RPMI7951 (cell line): Measurements from ENCODE around the gene SARDH. TPM values are rescaled to one million over a fixed set of nuclear protein-coding genes. Genes with fewer than 3 reads are reported as not detected.
A peak's percentile ranks its signal among the peaks of the same experiment; 100 is the strongest.

Experiments used
- DNase-seq: peaks from one replicate; pipeline ENCODE4 v3.0.0-alpha.2; 2012; ENCODE audit warnings: low read depth
- total RNA-seq: library from RNA; depleted of rRNA; stranded (reverse); fragments of >200 nt; shearing (Covaris generic); gene quantifications from 2 replicates; pipeline ENCODE4 v1.2.3, GENCODE V29; 2014

Gene SARDH
- total RNA-seq, 1 experiment from 2014 or later: 1.8 TPM

DNA sequence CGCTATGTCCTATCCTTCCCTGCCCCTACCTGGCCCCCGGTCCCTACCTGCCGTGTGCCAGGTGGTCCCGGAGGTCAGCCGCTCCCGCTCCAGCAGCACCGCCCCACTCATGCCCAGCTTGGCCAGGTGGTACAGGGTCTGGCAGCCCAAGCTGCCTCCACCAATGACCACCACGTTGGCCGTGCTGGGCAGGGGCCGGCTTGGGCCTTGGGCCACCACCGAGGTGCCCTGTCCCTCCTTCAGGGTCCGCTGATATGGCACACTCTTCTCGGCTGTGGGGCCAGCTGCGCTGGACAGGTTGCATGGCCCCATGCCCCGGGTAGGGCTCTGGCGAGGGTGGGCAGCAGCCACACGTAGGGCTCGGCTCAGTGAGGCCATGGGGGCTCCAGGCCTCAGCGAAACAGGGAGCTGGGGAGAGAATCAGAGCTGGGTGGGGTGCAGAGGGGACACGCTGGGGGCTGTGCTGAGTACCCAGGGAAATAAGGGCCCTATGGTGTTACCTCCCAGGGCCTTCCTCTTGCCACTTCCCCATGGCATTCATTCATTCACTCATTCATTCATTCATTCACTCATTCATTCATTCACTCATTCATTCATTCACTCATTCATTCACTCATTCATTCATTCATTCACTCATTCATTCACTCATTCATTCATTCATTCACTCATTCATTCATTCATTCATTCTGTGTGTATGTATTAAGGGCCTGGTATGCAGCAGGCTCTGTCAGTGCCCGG is 4.2 kb downstream of the SARDH start:
- no peak for DNase-seq

DNA sequence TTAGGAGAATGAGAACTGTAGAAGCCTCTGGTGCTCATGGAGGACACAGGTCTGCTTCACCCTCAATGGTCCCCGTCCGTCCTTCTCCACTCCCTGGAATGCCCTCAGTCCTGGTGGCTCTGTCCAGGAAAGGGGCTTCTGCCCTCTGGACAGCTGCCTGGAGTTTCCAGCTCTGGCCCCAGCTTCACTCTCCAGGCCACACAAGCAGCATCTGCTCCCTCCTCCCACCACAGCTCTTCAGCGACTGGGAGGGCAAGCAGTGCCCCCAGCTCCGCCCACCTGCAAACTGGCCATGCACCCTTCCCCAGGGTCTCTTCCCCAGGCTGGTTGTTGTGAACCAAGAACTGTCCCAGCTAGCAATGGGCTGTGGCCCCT is 4.7 kb downstream of the SARDH start:
- no peak for DNase-seq

GRCh38 chr9:133732639-133733408 is 5.3 kb downstream of the SARDH start:
- DNase-seq: no peak

DNA sequence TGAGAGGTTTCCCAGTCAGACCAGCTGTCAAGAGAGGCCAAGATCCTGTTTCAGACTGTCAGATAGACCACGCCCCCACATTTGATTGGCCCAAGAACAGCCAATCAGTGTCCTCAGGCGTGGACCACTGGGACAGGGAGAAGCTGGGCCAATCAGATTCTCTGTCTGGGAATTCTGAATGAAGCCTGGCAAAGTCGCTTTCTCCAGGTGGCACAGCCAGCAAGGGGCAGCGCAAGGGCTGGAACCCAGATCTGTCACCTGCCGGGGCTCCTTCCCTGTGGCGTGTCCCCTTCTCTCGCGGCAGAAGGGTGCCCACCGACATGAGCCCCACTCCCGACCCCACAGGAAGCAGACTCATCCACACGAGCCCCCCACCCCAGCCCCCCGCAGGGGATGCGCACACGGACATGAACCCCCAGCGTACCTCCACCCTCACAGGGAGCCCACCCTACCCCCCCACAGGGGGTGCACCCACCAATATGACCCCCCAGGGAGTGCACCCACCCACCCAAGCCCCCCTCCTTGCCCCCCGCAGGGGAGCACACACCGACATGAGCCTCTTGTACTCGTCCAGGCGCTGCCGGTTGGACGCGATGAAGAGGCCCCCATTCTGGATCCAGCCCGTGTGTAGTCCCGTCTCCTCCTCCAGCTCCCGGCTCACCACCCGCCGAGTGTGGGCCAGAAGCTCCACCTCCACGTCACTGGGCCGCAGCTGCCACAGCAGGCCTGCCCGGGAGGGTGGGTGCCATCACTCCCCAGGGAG is 6.1 kb downstream of the SARDH start:
- peak; percentile 60 for DNase-seq

DNA sequence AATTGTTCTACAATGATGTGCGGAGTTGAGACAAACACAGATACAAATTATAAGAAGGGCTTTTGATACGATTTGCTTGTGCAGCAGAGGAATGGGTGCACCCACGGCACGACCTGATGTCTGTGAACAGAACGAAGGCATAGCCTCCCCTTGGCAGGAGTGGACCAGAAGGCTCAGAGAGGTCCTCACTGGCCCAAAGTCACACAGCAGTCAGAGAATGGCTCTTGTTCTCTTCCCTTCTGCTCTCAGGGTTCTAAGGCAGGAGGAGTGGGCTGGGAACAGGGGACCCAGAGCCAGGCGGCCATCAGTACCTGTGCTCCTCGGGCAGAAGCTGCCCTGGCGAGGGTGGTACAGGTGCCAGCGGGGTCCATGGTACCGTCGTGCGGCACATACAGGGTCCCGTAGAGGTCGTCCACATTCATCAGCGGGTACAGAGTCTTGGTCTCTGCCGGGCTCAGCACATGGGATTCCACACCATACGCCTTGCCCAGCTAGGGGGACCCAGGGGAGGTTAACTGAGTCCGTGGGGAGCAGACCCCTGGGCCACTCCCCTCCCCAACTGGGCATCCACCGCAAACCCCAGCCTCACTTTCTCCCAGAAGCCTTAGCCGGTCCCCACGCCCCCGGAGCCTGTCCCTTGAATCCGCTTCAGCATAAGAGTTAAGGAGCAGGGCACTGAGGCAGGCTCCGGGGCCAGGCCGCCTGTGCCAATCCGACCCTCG is 7.0 kb downstream of the SARDH start:
- DNase-seq: no peak

- DNase-seq: no peak
Observed at GRCh38 chr9:133729617-133730281, 8.4 kb downstream of the SARDH start.

DNA sequence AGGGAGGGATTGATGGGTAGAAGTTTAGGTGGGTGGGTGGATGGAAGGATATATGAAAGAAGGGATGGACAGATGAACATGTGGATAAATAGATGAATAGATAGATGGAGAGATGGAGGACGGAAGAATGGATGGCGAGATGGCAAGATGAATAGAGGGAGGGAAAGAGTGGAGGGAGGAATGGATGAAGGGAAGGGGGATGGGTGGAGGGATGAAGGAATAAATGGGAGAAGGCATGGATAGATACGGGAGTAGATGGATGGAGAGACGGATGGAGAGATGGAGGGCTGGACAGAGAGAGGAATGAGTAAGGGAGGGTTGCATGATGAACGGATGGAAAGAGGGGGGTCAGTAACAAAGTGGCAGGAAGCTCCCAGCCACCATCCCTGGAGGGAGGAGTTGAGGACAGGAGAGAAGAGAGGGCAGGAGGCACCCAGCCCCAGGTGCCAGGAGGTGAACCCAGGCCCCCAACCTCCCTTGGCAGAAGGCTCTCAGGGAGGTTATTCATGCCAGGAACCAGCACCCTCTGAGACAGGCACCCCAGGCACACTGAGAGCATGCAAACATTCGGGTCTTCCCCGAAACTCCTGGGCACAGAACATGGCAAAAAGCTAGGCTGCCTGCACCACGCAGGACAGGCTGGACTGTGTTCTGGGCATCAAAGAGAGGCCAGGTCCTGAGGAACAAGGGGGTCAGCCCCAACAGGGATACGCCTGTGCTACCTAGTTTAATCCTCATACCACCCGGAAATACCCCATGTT is 9.1 kb downstream of the SARDH start:
- DNase-seq: no peak

DNA sequence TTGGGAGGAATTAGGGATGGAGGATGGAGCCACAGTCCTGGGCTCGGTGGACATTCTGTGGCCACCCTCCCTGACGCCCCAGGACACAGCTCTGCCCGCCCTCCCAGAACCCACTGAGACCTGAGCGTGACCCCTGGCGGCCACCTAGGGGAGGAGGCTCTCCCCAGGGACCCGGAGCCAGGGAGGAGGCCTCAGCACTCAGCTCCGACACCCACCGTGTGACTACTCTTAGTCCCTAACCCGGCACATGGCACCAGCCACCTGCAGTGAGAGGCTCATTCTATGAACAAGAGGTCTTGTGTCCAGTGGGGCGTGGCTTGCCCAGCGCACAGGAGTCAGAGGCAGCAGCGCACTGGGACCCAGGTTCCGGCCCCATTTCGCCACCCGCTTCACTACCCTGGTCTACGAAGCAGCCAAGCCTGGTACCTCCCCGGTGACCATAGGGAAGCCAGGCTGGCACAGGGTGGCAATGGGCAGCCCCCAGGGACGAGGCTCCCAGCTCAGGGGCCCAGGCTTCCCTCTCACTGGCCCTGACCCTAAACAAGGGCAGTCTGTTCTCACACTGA is 10.2 kb downstream of the SARDH start:
- no peak for DNase-seq

DNA sequence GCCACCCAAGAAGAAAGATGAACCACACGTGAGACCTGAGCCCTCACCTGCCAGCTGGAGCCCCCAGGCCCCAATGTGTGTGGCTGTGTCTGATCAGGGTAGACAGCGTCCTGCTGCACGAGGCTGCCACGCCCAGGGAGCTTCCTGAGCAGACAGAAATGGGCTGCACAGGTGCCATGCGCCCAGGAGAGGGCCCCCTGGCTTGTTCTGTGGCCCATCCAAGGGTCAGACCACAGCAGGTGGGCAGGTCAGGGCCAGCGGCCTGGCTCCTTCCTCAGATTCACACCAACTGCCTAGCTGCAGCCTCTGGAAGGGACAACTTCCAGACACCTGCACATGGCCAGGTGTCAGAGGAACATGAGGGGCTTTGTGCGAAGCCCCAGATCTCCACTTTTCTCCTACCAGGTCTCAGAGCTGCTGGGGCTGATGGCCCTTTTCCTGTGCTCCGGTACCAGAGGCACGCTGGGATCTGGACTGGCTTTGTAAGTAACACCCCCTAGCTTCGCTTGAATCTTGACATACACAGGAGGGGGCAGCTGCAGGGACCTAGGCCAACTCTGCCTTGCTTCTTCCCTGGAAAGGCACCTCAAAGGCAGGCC is 10.8 kb downstream of the SARDH start:
- no peak for DNase-seq

DNA sequence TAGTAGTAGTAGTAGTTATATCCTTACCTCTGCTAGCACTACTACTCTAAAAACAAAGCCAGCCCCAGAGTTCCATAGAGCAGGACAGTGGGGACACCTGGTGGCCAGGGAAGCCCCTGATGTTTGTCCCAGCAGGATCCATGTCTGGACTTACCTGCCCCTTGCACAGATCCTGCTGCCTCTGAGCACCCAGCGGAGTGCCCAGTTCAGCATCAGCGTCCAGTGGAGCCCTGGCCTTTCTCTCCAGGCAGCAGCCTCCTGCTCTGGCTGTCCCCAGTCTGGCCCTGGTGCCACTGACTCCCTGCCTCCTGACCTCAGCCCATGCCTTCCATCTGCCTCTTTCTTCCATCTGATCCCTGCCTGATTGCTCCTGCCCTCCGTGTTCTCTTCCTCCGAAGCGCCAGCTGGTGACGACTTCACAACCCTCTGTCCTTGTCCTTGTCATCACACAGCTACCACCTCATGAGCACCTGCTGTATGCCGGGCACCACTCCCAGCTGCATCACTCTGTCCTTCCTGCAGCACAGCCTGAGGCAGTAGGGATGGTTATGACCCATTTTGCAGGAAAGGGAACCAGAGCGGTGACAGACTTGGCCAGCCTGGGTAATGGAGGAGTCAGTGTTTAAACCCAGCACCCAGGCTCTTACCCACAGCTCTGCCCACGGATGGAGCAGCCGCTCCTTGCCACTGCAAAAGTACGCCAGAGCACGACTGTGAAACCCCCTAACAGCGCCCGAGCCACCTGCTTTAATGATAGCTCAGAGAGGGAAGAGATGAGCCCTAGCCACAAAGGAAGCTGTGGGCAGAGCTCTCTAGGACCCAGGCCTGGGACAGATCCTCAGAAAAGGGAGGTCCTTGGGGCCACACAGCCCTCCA is 11.5 kb downstream of the SARDH start:
- peak; percentile 52 for DNase-seq

DNA sequence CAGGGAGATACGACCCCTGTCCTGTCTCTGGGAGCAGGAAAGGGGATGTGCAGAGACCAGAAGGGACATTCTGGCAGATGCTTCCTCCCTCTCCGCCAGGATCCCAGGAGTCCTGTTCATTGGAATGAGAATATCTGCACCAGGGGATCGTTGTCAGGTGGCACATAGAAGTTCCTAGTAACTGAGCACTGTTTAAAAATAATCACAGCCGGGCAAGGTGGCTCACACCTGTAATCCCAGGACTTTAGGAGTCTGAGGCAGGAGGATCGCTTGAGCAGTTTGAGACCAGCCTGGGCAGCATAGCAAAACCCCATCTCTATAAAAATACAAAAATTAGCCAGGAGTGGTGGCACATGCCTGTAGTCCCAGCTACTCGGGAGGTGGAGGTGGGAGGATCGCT is 12.3 kb downstream of the SARDH start:
- no peak for DNase-seq

GRCh38 chr9:133718563-133719315 is 19.4 kb downstream of the SARDH start:
- DNase-seq: no peak

GRCh38 chr9:133717113-133718031 is 20.8 kb downstream of the SARDH start:
- no peak for DNase-seq

DNA sequence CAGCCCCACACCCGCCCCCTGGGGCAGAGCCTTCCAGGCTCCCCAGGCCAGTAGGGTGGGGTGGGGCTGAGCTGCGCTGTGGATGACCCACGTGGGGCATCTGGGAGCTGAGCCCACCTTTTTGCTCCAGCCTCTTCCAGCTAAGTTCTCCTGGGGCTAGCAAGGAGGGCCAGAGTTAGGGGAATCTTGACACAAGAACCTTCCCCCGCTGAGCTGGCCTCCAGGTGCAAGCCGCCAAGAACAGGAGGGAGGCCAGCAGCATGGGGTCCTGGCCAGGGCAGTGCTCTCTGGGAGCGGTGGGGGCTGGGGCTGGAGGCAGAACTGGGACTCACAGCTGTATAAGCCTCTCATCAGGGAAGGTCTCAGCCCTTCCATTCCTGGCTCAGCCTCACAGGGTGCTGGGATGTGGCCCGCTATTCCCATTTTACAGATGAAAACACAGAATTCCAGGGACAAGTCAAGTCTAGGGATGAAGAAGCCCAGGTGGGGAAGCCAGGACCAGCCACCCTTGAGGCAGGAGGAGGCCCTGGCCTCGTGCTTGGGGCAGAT is 21.5 kb downstream of the SARDH start:
- DNase-seq: peak; percentile 27

- DNase-seq: peak; percentile 65
Observed at GRCh38 chr9:133715866-133716563, 22.1 kb downstream of the SARDH start.

DNA sequence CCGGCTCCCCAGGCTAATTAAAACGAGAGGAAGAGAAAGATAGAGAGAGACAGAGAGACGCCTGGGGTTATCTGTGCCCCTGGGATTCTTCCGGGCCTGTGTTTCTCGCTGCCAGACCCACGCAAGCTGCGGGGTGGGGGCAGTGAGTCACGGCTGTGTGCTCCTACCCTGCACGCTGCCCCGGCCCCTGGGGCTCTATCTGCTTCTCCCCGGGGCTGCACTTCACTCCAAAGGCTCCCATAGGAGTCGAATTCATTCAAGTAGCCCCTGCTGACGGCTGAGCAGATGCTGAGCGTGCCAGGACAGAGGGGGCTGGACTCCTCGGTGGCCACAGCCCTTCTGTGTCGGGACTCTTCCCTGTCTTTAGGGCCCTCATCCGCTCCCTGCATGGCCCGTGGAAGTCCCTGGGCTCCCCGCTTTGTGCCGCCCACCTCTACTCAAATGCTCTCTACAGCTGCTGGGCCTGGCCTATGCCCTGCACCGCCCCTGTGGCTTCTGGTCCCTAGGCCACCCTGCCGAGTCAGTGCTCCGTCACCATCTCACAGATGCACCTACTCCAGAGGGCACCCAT is 22.8 kb downstream of the SARDH start:
- DNase-seq: peak; percentile 93
